GM19238 (cell line): ENCODE measurements around the gene TOR4A.
"Not testable (repeated sequence)": the region's sequence is repeated elsewhere in the genome, so short reads cannot be mapped to it uniquely, and the experiment has no call there.

Experiments
- DNase-seq: peaks from one replicate; pipeline ENCODE4 v3.0.0; 2011; ENCODE audit warnings: low spot score; ENCODE audit not compliant: insufficient read length

Gene TOR4A

DNA sequence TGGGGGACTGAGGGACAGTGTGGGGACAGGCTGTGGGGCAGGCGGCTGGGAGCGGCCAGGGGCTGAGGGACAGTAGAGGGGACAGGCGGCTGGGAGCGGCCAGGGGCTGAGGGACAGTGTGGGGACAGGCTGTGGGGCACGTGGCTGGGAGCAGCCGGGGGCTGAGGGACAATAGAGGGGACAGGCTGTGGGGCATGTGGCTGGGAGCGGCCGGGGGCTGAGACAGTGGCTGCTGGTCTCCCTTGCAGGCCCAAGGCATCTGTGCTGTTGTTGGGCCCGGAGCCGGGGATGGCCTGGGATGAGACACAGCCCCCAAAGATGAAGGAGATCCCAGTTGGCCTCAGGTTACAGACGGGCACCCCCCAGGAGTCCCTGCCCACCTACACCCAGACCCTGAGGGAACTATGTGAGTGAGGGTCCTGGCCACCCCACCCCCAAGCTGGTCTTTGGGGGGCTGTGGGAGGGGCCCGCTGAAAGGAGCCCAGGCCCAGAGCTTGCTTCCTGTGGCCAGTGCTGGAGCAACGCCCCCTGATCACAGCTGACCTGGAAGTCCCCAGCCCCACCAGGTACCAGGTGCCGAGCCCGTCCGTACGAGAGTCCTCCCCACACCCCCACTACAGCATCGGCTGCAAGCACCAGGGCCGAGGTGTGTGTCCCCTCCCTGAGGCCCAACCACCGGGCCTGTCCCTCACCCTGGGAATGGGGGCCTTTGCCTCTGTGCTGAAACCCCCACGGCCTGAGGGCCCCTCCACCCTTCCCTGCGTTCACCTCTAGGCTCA, 25.8 kb upstream of the TOR4A start:
- no peak for DNase-seq

GRCh38 chr9:137252555-137253506, 24.7 kb upstream of the TOR4A start:
- DNase-seq = no peak

DNA sequence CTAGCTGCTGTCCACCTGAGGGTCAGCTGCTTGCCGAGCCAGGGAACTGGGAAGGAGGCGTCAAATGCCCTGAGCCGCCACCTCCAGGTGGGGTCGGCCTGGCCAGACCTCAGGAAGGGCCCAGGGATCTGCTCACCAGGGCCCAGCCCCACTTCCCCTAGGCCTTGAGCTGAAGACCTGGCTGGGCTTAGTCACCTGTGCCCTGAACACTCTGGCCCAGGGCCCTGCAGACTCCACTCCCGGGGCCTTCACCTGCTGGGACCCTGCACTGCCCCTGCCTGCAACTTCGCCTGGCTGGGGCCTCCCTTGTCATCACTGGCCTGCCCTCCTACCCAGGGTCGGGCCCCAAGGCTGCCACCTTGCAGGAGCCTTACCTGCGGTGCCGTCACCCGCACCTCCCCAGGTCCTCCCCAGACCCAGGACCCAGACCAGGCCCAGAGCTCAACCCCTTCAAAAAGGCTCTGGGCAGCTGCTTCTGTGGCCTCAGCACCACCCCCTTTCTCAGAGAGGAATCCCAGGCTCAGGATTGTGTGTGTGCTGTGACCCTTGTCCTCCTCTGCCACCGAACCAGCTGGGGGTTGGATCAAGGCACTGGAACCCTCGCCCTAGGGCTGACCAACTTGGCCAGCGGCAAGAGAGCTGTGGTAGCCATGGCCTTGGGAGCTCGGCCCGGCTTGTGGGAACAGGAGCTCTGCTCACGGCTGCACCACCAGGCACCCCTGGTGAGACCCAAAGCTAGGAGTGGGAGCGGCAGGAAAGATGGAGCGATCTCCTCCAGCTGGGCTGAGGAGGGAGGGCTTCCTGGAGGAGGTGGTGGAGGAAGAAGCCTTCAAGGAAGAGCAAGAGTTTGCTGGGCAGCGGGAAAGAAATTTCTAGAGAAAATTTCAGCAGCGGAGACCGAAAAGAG, 23.6 kb upstream of the TOR4A start:
- no peak for DNase-seq

DNA sequence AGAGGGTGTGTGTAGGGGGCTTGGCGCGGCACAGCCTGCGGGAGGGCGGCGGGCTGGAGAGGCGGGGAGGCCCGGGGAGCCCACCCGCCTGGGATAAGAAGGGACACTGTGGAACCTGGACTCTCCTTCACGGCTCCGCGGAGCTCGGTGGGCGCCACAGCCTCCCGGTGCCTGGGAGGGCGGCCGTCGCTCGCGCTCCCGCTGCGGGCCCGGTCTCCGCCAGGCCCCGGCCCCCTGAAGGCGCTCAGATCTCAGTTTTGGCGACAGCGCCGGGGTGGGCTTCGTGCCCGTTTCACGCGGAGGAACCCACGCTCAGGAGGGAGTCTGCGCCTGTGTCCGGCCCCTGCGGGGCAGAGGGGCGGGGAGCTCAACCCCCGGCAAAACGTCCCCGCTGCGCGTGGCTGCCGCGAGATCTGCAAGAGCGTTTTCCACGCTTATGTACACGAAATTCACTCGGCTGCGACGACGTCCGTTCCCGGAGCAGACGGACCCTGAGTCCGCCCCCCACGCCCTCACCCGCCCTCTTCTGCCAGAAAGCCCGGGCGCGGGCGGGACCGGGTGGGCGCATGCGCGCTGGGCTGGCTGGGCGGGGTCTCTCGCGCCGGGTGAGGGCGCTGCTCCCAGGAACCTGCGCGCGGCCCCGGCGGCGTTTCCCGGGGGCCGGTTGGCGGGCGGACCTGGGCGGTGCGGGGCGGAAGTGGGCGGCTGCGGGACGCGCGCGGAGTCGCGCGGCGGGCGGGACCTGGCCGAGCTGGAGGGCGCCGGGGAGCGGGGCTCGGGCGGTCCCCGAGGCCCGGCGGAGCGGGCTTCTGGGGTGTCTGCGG, 22.7 kb upstream of the TOR4A start, which contains the start of gene NELFB:
TSS of gene NELFB (plus strand) at position 704 of the 824 bp plus-strand sequence.
- peak; percentile 100 for DNase-seq

- DNase-seq = no peak
These were observed 21.9 kb upstream of the TOR4A start for GRCh38 chr9:137255448-137256114.

DNA sequence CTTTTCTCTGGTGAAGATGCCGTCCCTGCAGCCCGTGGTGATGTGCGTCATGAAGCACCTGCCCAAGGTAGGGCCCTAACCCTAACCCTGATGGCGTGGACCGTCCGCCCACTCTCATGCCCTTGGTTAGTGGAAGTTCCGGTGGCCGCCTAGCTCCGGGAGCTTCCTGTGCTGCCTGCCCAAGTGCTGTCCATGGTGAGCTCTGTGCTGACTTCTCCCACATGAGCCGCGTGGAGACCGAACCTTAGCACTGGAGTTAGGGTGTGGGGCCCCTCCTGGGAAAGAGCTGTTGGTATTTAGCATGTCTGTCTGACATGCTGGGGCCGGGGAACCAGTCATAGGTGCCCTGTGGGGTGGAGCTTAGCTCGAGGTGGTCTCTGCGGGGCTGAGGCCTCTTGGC, 21.2 kb upstream of the TOR4A start:
- no peak for DNase-seq

DNA sequence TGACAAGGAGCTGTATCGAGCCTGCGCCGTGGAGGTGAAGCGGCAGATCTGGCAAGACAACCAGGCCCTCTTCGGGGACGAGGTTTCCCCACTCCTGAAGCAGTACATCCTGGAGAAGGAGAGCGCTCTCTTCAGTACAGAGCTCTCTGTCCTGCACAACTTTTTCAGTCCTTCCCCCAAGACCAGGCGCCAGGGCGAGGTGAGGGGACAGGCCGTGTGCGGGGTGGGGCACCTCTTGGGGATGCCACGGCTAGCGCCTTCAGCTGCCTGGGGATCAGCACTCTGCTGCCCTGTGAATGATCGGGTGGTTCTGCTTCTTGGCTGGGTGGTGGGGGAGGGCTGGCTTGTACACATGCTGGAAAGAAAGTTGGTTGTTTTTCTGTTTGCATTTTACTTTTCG, 20.7 kb upstream of the TOR4A start:
- no peak for DNase-seq

DNA sequence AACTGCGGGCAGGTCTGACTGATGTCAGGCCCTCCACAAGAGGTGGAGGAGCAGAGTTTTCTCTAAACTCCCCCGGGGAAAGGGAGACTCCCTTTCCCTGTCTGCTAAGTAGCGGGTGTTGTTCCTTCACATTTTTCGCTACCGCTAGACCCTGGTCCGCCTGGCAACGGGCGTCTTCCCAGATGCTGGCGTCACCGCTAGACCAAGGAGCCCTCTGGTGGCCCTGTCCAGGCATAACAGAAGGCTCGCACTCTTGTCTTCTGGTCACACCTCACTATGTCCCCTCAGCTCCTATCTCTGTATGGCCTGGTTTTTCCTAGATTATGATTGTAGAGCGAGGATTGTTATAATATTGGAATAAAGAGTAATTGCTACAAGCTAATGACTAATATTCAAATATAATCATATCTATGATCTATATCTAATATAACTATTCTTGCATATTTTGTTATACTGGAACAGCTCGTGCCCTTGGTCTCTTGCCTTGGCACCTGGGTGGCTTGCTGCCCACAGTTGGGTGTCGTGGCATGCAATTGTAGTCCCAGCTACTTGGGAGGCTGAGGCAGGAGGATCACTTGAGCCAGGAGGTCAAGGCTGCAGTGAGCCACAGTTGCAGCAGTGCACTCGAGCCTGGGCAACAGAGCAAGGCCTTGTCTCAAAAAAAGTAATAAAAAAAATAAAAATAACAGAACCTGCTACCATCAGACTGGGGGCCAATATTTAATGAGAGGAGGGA, 15.2 kb upstream of the TOR4A start:
- not testable (repeated sequence) for DNase-seq

- DNase-seq = no peak
These were observed 14.6 kb upstream of the TOR4A start for GRCh38 chr9:137262909-137263285.

- DNase-seq = no peak
These were observed 14.0 kb upstream of the TOR4A start for GRCh38 chr9:137263506-137263905.

DNA sequence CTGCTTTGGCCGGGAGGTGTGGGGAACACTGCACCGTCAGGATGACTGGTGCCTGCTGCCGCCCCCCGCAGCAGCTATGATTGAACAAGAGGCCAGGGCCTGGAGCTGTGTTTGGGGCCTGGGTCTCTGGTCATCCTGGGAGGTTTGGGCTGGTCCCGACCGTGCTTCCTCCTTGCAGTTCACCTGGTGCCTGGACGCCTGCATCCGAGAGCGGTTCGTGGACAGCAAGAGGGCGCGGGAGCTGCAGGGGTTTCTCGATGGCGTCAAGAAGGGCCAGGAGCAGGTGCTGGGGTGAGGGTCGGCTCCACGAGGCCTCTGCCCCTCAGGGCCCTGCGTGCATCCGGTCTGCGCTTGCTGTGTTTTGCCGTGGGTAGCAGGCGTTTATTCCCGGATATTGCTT, 13.5 kb upstream of the TOR4A start:
- DNase-seq = no peak

DNA sequence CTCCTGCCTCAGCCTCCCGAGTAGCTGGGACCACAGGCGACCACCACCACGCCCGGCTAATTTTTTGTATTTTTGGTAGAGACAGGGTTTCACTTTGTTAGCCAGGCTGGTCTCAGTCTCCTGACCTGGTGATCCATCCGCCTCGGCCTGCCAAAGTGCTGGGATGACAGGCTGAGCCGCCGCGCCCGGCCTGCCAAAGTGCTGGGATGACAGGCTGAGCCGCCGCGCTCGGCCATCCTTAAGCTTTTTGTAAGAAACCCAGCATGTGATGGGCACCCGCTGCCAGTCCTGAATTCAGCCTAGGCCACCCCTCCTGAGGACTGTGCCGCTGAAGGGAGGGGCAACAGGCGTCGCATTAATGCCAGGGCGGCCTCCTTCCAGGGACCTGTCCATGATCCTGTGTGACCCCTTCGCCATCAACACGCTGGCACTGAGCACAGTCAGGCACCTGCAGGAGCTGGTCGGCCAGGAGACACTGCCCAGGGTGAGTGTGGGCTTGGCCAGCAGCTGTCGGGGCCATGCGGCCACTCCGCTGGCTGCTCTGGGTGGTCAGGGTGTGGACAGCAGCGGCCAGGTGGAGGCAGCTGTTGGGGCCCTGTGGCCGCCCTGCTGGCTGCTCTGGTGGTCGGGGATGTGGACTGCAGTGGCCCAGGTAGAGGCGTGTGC, 11.9 kb upstream of the TOR4A start:
- DNase-seq = no peak

DNA sequence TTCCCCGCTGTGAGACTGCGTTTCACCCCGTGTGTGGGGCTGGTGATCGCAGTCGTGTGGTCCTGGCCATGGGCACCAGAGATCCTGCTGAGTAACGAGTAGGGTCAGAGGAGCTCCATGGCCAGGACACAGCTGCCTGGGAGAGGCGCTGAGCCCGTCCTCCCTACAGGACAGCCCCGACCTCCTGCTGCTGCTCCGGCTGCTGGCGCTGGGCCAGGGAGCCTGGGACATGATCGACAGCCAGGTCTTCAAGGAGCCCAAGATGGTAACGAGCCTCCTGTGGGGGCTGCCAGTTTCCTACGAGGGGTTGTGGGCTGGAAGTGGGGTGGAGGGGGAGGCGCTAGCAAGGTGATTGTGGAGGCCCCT, 11.4 kb upstream of the TOR4A start:
- no peak for DNase-seq

- DNase-seq = no peak
These were observed 10.7 kb upstream of the TOR4A start for GRCh38 chr9:137266585-137267453.

DNA sequence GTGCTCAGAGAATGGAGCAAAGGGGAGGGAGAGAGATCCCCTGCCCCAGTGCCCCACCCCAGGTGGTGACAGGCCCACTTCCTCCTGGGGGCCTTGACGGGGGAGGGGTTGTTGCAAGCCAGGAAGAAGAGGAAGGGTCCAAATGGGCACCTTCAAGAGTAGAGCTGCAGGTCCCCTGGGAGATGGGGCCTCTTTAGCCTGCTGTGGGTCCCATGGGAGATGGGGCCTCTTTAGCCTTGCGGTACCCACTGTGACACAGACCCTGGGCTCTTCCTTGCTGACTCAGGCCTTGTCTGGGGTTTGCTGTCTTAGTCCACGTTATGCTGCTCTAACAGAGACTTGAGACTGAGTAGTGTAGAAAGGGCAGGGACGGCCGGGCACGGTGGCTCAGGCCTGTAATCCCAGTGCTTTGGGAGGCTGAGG, 9.6 kb upstream of the TOR4A start:
- no peak for DNase-seq

DNA sequence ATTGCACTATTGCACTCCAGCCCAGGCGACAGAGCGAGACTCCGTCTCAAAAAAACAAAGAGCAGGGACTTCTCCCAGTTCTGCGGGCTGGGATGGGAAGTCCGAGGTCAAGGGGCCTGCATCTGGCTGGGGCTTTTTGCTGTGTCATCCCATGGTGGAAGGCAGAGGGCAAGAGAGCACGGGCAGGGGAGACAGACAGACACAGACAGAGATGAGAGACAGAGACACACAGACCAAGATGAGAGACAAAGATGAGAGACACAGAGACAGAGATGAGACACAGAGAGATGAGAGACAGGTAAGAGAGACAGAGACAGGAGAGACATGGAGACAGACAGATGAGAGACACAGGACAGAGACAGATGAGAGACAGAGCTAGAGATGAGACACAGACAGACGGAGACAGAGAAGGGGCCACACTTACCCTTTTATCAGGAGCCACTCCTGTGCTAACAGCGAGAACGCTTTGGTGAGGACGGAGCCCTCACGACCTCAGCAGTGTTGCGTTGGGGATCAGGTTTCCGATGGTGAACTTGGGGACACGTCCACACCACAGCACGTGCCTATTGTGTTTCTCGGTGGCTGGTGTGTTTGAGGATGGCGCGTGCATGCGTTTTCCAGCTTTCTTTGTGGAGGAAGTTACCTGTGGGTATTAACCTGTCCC, 8.9 kb upstream of the TOR4A start:
- no peak for DNase-seq

- DNase-seq = no peak
These were observed 8.2 kb upstream of the TOR4A start for GRCh38 chr9:137269231-137269772.
